Fibroblast of gingiva (primary cell): Measurements from ENCODE around the gene WDR33.
"Not testable (repeated sequence)": the region's sequence is repeated elsewhere in the genome, so short reads cannot be mapped to it uniquely, and the experiment has no call there.

Experiments used
- DNase-seq: peaks from one replicate; pipeline ENCODE4 v3.0.0-alpha.2; 2011; ENCODE audit warnings: low read depth

The WDR33 gene

DNA sequence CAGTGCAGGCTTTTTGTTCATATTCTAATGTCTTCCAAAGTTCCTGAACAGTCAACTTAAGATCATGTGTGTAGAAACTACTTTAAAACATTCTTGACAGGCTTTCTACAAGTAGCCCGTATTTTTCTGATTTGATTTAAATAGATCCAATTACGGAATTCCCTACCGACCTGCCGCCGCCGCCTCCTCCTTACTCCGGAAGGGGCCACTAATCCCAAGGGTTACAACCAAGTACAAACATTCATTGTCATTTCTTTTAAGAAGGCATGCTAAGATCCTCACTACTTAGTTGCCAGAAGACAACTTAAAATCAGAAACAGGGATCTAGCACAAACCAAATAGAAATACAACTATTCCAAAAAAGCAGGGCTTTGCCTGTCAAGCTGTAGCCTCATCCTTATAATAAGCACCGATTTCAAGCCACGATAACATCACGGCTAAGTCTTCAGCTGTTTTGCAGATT, 784 bp downstream of the WDR33 start:
- DNase-seq, result no peak

DNA sequence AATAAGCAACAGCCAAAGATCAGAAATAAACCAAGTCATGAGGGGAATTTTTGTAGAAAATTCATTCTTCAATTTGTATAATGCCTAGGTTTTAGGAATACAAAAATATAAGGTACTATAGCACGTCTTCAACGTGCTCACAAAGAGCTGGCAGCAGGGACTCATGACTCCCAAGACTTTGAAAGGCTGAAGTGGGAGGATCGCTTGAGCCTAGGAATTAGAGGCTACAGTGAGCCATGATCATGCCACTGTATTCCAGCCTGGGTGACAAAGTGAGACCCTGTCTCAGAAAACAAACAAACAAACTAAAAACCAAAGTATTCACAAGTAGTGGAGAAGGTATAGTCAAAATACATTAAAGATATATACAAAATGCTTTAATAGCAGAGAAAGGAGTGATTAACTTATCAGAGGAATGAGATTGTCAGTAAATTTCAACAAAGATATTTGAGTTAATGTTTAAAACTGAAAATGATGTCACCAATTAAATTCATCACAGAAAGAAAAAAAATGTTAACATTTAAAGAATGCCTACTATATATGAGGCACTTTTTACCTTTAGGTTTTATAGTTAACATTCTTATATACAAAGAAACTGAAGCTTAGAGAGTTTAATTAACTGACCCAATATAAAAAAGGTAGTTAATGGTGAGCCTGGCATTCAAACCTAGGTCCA, 3.2 kb downstream of the WDR33 start:
- DNase-seq, result no peak

DNA sequence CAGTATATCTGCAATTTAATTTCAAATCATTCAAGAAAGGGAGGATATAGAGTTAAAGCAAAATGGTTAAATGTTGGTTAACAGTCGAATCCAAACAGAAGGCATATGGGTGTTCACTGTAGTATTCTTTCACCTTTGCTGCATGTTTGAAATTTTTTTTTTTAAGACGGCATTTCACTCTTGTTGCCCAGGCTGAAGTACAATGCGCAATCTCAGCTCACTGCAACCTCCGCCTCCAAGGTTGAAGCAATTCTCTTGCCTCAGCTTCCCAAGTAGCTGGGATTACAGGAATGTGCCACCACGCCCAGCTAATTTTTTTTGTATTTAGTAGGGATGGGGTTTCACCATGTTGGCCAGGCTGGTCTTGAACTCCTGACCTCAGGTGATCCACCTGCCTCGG, 4.1 kb downstream of the WDR33 start:
- not testable (repeated sequence) for DNase-seq

GRCh38 chr2:127805491-127805890, 5.5 kb downstream of the WDR33 start:
- no peak for DNase-seq

DNA sequence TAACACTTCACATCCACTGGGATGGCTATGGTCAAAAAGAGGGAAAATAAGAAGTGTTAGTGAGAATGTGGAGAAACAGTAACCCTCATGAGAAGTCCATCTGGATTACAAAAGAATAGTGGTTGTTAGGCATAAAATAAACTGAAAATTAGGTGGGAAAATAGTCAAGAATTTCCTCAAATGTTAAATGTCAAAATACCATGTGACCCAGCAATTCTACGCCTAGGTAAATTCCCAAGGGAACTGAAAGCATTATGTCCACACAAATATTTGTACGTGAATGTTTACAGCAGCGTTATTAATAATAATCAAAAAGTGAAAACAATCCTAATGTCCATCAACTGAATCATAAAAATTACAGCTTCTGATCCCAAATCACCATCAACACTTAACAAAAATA, 11.0 kb downstream of the WDR33 start:
- no peak for DNase-seq

GRCh38 chr2:127796389-127796788, 14.6 kb downstream of the WDR33 start:
- no peak for DNase-seq

- DNase-seq, result not testable (repeated sequence)
These were observed 16.1 kb downstream of the WDR33 start for GRCh38 chr2:127794901-127795300.

DNA sequence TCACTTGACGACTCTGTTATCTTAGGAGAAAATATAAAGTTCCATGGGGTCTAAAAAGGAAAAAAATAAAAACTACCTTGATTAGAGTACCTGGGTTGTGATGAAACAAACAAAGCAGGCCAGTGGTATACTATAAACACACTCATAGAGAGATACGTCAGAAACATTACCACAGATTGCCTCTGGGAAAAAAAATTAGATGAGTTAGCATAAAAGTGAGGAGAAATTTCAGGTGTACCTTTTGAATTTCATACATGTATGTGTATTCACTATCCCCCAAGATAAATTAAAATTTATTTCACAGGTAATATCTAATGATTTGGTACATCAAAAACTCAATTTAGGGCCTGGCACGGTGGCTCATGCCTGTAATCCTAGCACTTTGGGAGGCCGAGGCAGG, 18.2 kb downstream of the WDR33 start:
- DNase-seq, result no peak

- DNase-seq, result no peak
These were observed 20.1 kb downstream of the WDR33 start for GRCh38 chr2:127790694-127791529.

DNA sequence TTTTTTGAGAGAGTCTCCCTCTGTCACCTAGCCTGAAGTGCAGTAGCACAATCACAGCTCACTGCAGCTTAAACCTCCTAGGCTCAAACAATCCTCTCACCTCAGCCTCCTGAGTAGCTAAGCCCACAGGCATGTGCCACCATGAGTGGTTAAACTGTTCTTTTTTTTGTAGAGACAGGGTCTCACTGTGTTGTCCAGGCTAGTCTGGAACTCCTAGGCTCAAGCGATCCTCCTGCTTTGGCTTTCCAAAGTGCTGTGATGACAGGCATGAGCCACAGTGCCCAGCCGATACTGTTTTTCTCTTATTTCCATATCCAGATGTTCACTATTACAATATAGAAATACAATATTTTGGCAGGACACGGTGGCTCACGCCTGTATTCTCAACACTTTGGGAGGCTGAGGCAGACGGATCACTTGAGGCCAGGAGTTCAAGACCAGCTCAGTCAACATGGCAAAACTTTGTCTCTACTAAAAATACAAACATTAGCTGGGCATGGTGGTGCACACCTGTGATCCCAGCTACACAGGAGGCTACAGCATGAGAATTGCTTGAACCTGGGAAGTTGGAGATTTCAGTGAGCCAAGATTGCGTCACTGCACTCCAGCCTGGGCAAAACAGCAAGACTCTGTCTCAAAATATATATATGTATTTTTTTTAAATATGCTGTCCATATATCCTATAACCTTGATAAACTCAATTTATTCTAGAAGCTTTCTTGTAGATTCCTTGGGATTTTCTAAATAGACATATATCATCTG, 24.7 kb downstream of the WDR33 start:
- no peak for DNase-seq

- DNase-seq, result no peak
These were observed 25.9 kb downstream of the WDR33 start for GRCh38 chr2:127784965-127785518.

GRCh38 chr2:127783101-127783500, 27.9 kb downstream of the WDR33 start:
- no peak for DNase-seq

DNA sequence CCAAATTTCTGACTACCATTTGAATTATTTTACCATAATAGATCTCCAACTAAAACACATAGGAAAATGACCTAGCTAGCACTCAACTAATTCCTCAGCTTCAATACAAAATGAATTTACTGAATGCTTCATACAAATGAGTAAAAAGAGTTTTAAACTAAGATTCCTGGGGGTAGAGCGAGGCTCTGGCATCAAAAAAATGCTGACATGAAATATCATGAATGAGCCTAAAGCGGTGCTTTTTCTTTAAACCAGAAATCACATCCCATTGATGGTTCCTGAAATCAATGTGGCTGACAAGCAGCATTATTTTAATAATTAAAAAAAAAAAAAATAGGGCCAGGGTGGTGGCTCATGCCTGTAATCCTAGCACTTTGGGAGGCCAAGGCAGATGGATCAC, 32.1 kb downstream of the WDR33 start:
- DNase-seq, result no peak

DNA sequence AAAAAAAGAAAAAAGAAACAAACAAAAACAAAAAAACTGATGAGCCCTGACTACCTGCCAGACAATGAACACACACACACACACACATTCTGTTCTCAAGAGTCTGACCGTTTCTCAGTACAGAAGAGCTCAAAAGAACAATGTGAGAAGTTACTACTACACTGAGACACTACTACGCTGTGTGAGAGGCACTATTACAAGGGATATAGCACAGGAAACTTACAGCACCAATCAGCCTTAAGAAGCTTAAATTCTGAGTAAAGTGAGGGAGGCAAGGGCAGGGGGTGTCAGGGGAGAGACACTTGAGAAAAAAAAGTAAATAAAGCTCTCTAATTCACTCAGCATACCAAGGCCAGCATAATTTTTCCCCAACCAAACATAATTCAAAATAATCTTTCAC, 32.5 kb downstream of the WDR33 start:
- DNase-seq, result no peak

DNA sequence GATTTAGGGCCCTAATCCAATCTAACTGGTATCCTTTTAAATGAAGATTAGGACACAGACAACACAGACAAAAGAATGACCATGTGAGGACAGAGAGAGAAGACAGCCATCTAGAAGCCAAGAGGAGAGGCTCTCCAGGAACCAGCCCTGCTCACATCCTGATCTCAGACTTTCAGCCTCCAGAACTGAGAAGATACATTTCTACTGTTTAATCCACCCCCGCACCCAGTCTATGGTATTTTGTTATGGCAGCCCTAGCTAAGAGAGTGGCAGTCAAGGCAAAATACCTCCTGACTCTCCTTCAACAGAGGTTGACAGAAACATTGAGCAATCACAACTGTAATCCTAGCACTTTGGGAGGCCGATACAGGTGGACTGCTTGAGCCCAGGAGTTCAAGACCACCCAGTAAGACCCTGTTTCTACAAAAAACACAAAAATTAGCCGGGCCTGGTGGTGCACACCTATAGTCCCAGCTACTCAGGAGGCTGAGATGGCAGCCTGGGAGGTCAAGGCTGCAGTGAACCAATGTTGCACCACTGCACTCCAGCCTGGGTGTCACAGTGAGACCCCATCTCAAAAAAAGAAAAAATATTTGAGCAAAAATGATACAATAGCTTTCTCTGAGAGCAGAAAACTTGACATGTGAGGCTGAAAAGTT, 34.7 kb downstream of the WDR33 start:
- no peak for DNase-seq

DNA sequence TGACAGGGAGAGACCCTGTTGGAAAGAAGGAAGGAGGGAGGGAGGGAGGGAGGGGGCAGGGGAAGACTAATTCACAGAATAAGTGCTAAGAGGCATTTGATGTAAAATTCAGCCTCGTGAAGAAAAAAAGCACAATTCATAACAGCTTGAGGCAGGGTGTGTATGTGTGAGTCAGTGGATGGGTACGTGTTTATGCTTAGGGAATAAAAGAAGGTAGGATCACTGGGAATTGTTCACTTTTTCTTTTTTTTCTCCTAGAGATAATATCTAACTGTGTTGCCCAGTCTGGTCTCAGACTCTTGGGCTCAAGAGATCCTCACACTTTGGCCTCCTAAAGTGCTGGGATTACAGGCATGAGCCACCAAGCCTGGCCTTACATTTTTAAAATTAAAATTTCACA, 39.2 kb downstream of the WDR33 start:
- peak; percentile 19 for DNase-seq

DNA sequence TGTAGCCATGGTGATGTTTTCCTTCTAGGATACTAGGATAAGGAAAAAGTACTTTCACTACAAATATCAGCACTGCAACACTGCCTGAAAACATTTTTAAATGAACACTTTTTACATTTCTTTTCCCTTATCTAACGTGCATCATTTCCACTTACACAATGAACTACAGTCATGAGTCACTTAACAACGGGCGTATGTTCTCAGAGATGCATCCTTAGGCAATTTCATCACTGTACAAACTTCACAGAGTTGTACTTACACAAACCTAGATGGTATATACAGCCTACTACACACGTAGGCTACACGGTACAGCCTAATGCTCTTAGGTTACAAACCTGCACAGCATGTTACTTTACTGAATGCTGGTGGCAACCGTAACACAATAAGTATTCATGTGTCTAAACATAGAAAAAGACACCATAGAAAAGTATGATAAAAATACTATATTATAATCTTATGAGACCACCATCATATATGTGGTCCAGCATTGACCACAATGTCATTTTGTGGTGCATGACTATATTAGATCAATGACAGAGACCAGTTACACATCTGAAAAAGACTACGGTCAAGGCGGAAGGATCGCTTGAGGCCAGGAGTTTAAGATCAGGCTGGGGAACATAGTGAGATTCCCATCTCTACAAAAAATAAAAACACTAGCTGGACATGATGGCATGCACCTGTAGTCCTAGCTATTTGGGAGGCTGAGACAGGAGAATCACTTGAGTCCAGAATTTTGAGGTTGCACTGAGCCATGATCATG, 39.8 kb downstream of the WDR33 start:
- peak; percentile 87 for DNase-seq

GRCh38 chr2:127770534-127770933, 40.4 kb downstream of the WDR33 start:
- not testable (repeated sequence) for DNase-seq

DNA sequence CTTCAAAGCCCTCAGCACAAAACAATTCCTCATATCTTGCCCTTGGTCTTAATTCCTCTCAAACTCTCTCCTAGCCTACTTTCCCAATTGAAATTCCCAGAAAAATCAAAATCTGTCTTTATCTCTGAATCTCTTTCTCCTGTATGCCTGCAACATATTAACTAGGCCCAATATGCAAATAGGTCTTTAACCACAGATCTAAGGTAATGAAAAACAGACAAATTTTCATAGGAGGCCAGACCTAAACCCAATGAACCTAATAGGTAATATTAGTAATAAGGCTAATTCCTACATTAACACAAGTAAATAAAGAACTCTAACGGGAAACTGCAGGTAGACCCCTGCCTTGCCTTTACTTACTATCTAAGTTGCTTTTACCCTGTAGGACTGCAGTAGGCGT, 41.4 kb downstream of the WDR33 start:
- no peak for DNase-seq

DNA sequence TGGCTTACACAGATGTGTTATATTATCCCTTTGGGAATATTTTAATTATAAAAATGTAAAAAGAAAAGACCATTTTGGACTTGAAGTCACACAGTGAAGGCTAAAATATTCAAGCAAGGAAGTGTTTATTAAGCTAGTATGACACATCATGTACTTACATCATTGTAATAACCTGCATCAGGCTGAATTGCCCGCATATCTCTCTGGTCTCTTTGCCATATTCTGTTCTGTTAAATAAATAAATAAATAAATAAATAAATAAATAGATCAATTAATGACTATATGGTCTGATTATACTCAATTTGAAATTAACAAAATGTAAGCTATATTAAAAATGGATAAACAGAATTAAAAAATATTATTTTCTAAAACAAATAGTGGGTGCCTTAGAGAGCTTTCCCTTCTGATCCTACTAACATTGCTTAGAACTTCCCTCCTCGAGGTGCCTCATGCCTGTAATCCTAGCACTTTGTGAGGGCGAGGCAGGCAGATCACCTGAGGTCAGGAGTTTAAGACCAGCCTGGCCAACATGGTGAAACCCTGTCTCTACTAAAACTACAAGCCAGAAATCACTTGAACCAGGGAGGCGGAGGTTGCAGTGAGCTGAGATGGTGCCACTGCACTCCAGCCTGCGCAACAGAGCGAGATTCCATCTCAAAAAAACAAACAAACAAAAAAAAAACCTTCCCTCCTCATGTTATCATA, 42.0 kb downstream of the WDR33 start:
- no peak for DNase-seq

DNA sequence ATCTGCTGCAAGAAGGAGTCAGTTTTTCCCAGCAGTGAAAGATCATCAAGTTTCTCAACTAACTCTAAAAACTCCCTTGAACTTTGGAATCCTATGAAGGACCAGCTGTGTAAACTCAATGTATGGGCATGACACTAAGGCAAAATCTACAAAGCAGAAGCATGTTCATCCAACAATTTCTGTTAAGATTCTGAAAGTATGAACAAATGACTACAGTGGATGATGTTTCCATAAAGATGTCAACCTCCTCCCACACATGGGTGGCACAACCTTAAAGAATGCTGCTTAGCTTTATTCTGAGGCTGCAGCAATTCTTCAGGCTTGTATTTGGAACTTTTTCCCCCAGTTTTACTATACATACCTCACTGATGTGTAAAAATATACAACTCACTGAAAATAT, 47.2 kb downstream of the WDR33 start:
- no peak for DNase-seq
